SK-N-SH treated with all-trans-retinoic acid at 6 μM for 48 hours (cell line): ENCODE results near the gene PCLO.

ENCODE experiments used
- ATAC-seq: fragments of 200-7000 bp; cut with Tn5 transposase; 3 replicates; pipeline ENCODE4 v1.9.1; 2020; ENCODE audit warnings: mild to moderate bottlenecking, moderate library complexity
- ARNTL ChIP-seq: fragments of 450-650 bp; formaldehyde crosslinking; IDR thresholded peaks from 2 replicates; pipeline ENCODE4 v1.5.0; 2020; ENCODE audit warnings: low read depth, mild to moderate bottlenecking, moderate library complexity, borderline replicate concordance
- BACH2 ChIP-seq: fragments of 250-450 bp; sonication (Bioruptor Pico); IDR thresholded peaks from 2 replicates; pipeline ENCODE4 v1.9.0; 2021; ENCODE audit warnings: mild to moderate bottlenecking, borderline replicate concordance
- CREB5 ChIP-seq: fragments of 250-450 bp; sonication (Bioruptor Pico); IDR thresholded peaks from 2 replicates; pipeline ENCODE4 v1.5.1; 2020; ENCODE audit warnings: low read depth, mild to moderate bottlenecking, moderate library complexity
- CSDC2 ChIP-seq: fragments of 250-450 bp; sonication (Bioruptor Pico); IDR thresholded peaks from 2 replicates; pipeline ENCODE4 v1.5.0; 2020; ENCODE audit warnings: mild to moderate bottlenecking, moderate library complexity
- CSRNP3 ChIP-seq: fragments of 250-450 bp; sonication (Bioruptor Pico); IDR thresholded peaks from 2 replicates; pipeline ENCODE4 v1.5.1; 2021; ENCODE audit warnings: mild to moderate bottlenecking, moderate library complexity
- ESRRG ChIP-seq: fragments of 250-450 bp; sonication (Bioruptor Pico); IDR thresholded peaks from 2 replicates; pipeline ENCODE4 v1.6.1; 2021; ENCODE audit warnings: mild to moderate bottlenecking
- GLIS3 ChIP-seq: fragments of 250-450 bp; sonication (Bioruptor Pico); IDR thresholded peaks from 2 replicates; pipeline ENCODE4 v1.5.0; 2020; ENCODE audit warnings: mild to moderate bottlenecking, moderate library complexity
- ISL1 ChIP-seq: fragments of 250-450 bp; sonication (Bioruptor Pico); IDR thresholded peaks from 2 replicates; pipeline ENCODE4 v2.1.2; 2022; ENCODE audit warnings: mild to moderate bottlenecking, moderate library complexity
- OSR1 ChIP-seq: fragments of 250-450 bp; sonication (Bioruptor Pico); IDR thresholded peaks from 2 replicates; pipeline ENCODE4 v1.8.0; 2022; ENCODE audit warnings: moderate library complexity, mild to moderate bottlenecking, inconsistent platforms
- PATZ1 ChIP-seq: fragments of 250-450 bp; sonication (Bioruptor Pico); IDR thresholded peaks from 2 replicates; pipeline ENCODE4 v1.8.0; 2020; ENCODE audit warnings: mild to moderate bottlenecking, moderate library complexity, borderline replicate concordance
- POU6F1 ChIP-seq: fragments of 250-450 bp; sonication (Bioruptor Pico); IDR thresholded peaks from 2 replicates; pipeline ENCODE4 v1.8.0; 2021; ENCODE audit warnings: low read depth, mild to moderate bottlenecking, moderate library complexity, borderline replicate concordance
- RARB ChIP-seq: fragments of 250-450 bp; sonication (Bioruptor Pico); IDR thresholded peaks from 2 replicates; pipeline ENCODE4 v1.8.0; 2021; ENCODE audit warnings: mild to moderate bottlenecking, moderate library complexity
- SNAI2 ChIP-seq: fragments of 250-450 bp; sonication (Bioruptor Pico); IDR thresholded peaks from 2 replicates; pipeline ENCODE4 v1.5.0; 2020; ENCODE audit warnings: mild to moderate bottlenecking, moderate library complexity
- TCF4 ChIP-seq: fragments of 250-450 bp; sonication (Bioruptor Pico); IDR thresholded peaks from 2 replicates; pipeline ENCODE4 v1.8.0; 2021; ENCODE audit warnings: mild to moderate bottlenecking, moderate library complexity, borderline replicate concordance
- TOX ChIP-seq: fragments of 250-450 bp; sonication (Bioruptor Pico); IDR thresholded peaks from 2 replicates; pipeline ENCODE4 v1.8.0; 2021; ENCODE audit warnings: mild to moderate bottlenecking, moderate library complexity, borderline replicate concordance
- TSHZ2 ChIP-seq: fragments of 250-450 bp; sonication (Bioruptor Pico); IDR thresholded peaks from 2 replicates; pipeline ENCODE4 v1.5.0; 2020; ENCODE audit warnings: mild to moderate bottlenecking, moderate library complexity
- ZC3H10 ChIP-seq: fragments of 250-450 bp; sonication (Bioruptor Pico); IDR thresholded peaks from 2 replicates; pipeline ENCODE4 v1.5.1; 2021; ENCODE audit warnings: mild to moderate bottlenecking, moderate library complexity
- ZFP3 ChIP-seq: fragments of 250-450 bp; sonication (Bioruptor Pico); IDR thresholded peaks from 2 replicates; pipeline ENCODE4 v1.5.0; 2020; ENCODE audit warnings: mild to moderate bottlenecking, moderate library complexity
- ZFP30 ChIP-seq: fragments of 450-650 bp; formaldehyde crosslinking; IDR thresholded peaks from 2 replicates; pipeline ENCODE4 v1.5.0; 2022; ENCODE audit warnings: mild to moderate bottlenecking, moderate library complexity
- ZNF565 ChIP-seq: fragments of 450-650 bp; formaldehyde crosslinking; conservative IDR thresholded peaks from 2 replicates; pipeline ENCODE4 v1.5.0; 2020; ENCODE audit warnings: low read depth, mild to moderate bottlenecking, moderate library complexity
- ZNF70 ChIP-seq: fragments of 450-650 bp; formaldehyde crosslinking; IDR thresholded peaks from 2 replicates; pipeline ENCODE4 v1.5.0; 2020; ENCODE audit warnings: mild to moderate bottlenecking, moderate library complexity
- ZNF8 ChIP-seq: fragments of 450-650 bp; formaldehyde crosslinking; IDR thresholded peaks from 2 replicates; pipeline ENCODE4 v1.5.0; 2020; ENCODE audit warnings: mild to moderate bottlenecking, moderate library complexity

Gene PCLO

GRCh38 chr7:82789883-82790609, 372.6 kb downstream of the PCLO start:
- TF ChIP-seq GLIS3 (no peak), OSR1 (CRISPR knock-in tag) (no peak), ZC3H10 (CRISPR knock-in tag) (no peak), RARB (CRISPR knock-in tag) (no peak), TOX (CRISPR knock-in tag) (no peak), POU6F1 (no peak), CSDC2 (no peak), TCF4 (no peak), ZNF565 (CRISPR knock-in tag) (no peak), ZFP3 (CRISPR knock-in tag) (no peak), ZFP30 (CRISPR knock-in tag) (no peak), ZNF8 (CRISPR knock-in tag) (no peak), ARNTL (CRISPR knock-in tag) (no peak)

GRCh38 chr7:82778021-82778420, 384.7 kb downstream of the PCLO start:
- TF ChIP-seq CREB5 (CRISPR knock-in tag): no peak
- peak; percentile 39; the same call in 1 of the 2 replicates for TF ChIP-seq ISL1

More at GRCh38 chr7:82789883-82790609, 372.6 kb downstream of the PCLO start:
- peak; percentile 48 for ATAC-seq

GRCh38 chr7:82762880-82763279, 399.8 kb downstream of the PCLO start:
- ATAC-seq: no peak
- TF ChIP-seq PATZ1 (CRISPR knock-in tag) (no peak), ARNTL (CRISPR knock-in tag) (no peak), ZFP3 (CRISPR knock-in tag) (no peak), TSHZ2 (CRISPR knock-in tag) (no peak), ZNF565 (CRISPR knock-in tag) (no peak), ZFP30 (CRISPR knock-in tag) (no peak), RARB (CRISPR knock-in tag) (no peak), ZNF70 (CRISPR knock-in tag) (no peak), CSRNP3 (CRISPR knock-in tag) (no peak), CREB5 (CRISPR knock-in tag) (no peak), POU6F1 (no peak), ZC3H10 (CRISPR knock-in tag) (no peak), SNAI2 (CRISPR knock-in tag) (no peak), ZNF8 (CRISPR knock-in tag) (no peak), CSDC2 (no peak), TOX (CRISPR knock-in tag) (no peak), TCF4 (no peak), BACH2 (no peak), ESRRG (no peak)

More at GRCh38 chr7:82778021-82778420, 384.7 kb downstream of the PCLO start:
- ATAC-seq: peak; percentile 92
